Cardiac muscle cell (in vitro differentiated cells and primary cell): ENCODE results near the gene ERC2. TPM values are rescaled to one million over a fixed set of nuclear protein-coding genes. Genes with fewer than 3 reads are reported as not detected.

Experiments used
- DNase-seq, 2 donors: peaks; one replicate each; pipeline versions ENCODE4 v3.0.0 to v3.0.0-alpha.2; 2010 to 2017; ENCODE audit warnings: low read depth in 1 of 2, low spot score in 1 of 2
- H3K27ac ChIP-seq: fragments of 200-600 bp; sonication (generic); 2 replicates; pipeline ENCODE4 v1.5.1; 2016
- H3K27me3 ChIP-seq: fragments of 200-600 bp; sonication (generic); 2 replicates; pipeline ENCODE4 v1.6.0; 2016; ENCODE audit warnings: control low read depth
- H3K36me3 ChIP-seq: fragments of 200-600 bp; sonication (generic); 2 replicates; pipeline ENCODE4 v1.5.1; 2016; ENCODE audit warnings: control low read depth
- H3K4me1 ChIP-seq: fragments of 200-600 bp; sonication (generic); 2 replicates; pipeline ENCODE4 v1.8.1; 2017; ENCODE audit warnings: low read depth, mild to moderate bottlenecking, mixed run types
- H3K4me3 ChIP-seq: fragments of 200-600 bp; sonication (generic); 2 replicates; pipeline ENCODE4 v1.5.1; 2016; ENCODE audit warnings: mild to moderate bottlenecking
- H3K9me3 ChIP-seq: fragments of 200-600 bp; sonication (generic); 2 replicates; pipeline ENCODE4 v1.5.1; 2017; ENCODE audit warnings: low read depth, mild to moderate bottlenecking, control low read depth
- CTCF ChIP-seq: IDR thresholded peaks from 2 replicates; pipeline ENCODE4 v1.5.1; 2012; ENCODE audit warnings: low read depth, mild to moderate bottlenecking, low read length
- polyA plus RNA-seq: library from polyadenylated mRNA; unstranded; fragments of >200 nt; fragmentation: Nextera tagmentation; extraction: Ambion mirVana; gene quantifications from 2 replicates; pipeline ENCODE4 v1.2.1, GENCODE V29; 2016
- total RNA-seq: library from RNA; depleted of rRNA; stranded (reverse); fragments of >200 nt; gene quantifications from 2 replicates; pipeline ENCODE4 v1.2.3, GENCODE V29; 2016

The ERC2 gene
- total and polyA plus RNA-seq, 2 experiments from 2014 or later: 18.1 to 29.0 TPM

- no peak overlapping the region for H3K27ac ChIP-seq
- no peaks in the 10 kb centered on the region for H3K27me3 ChIP-seq
- no peak overlapping the region for H3K4me3 ChIP-seq
- no peak for TF ChIP-seq CTCF
- H3K9me3 ChIP-seq: no peaks in the 10 kb centered on the region
- DNase-seq: no peak
- no peaks in the 10 kb centered on the region for H3K36me3 ChIP-seq
- peaks cover 1% of the 10 kb centered on the region for H3K4me1 ChIP-seq
Measured at GRCh38 chr3:55923626-55924025, 544.6 kb downstream of the ERC2 start.

GRCh38 chr3:55923207-55923606 lies 545.1 kb downstream of the ERC2 start:
- no peaks in the 10 kb centered on the region for H3K27me3 ChIP-seq
- no peak for TF ChIP-seq CTCF
- no peak overlapping the region for H3K4me3 ChIP-seq
- no peak for DNase-seq
- H3K9me3 ChIP-seq: no peaks in the 10 kb centered on the region
- H3K4me1 ChIP-seq: peaks cover 4% of the 10 kb centered on the region
- no peaks in the 10 kb centered on the region for H3K36me3 ChIP-seq
- no peak overlapping the region for H3K27ac ChIP-seq

GRCh38 chr3:55912880-55913279 lies 555.4 kb downstream of the ERC2 start:
- no peak for DNase-seq
- peaks cover 23% of the 10 kb centered on the region for H3K4me1 ChIP-seq
- no peak for TF ChIP-seq CTCF
- no peaks in the 10 kb centered on the region for H3K36me3 ChIP-seq
- no peak overlapping the region for H3K27ac ChIP-seq
- no peaks in the 10 kb centered on the region for H3K27me3 ChIP-seq
- H3K4me3 ChIP-seq: no peak overlapping the region
- no peaks in the 10 kb centered on the region for H3K9me3 ChIP-seq

GRCh38 chr3:55911266-55911665 lies 557.0 kb downstream of the ERC2 start:
- no peaks in the 10 kb centered on the region for H3K27me3 ChIP-seq
- H3K27ac ChIP-seq: no peak overlapping the region
- DNase-seq: no peak
- H3K4me1 ChIP-seq: peaks cover 34% of the 10 kb centered on the region
- H3K36me3 ChIP-seq: no peaks in the 10 kb centered on the region
- no peaks in the 10 kb centered on the region for H3K9me3 ChIP-seq
- no peak overlapping the region for H3K4me3 ChIP-seq
- no peak for TF ChIP-seq CTCF

- Histone ChIP-seq H3K36me3 (no peaks in the 10 kb centered on the region), H3K27ac (no peak overlapping the region), H3K9me3 (no peaks in the 10 kb centered on the region), H3K27me3 (no peaks in the 10 kb centered on the region), H3K4me3 (no peak overlapping the region), H3K4me1 (peaks cover 37% of the 10 kb centered on the region)
- TF ChIP-seq CTCF: no peak
- DNase-seq: peak in 1 of 2 donors; percentile 5
Measured at GRCh38 chr3:55910543-55910942, 557.7 kb downstream of the ERC2 start.

- no peak for TF ChIP-seq CTCF
- H3K4me1 ChIP-seq: peaks cover 43% of the 10 kb centered on the region
- peak in 1 of 2 donors; percentile 57 for DNase-seq
- H3K4me3 ChIP-seq: no peak overlapping the region
- H3K9me3 ChIP-seq: no peaks in the 10 kb centered on the region
- H3K27me3 ChIP-seq: no peaks in the 10 kb centered on the region
- peak overlapping the region; percentile 82 for H3K27ac ChIP-seq
- no peaks in the 10 kb centered on the region for H3K36me3 ChIP-seq
Measured at GRCh38 chr3:55909373-55909772, 558.9 kb downstream of the ERC2 start.
